Measurements from ENCODE around the gene TUBGCP6. TPM values are rescaled to one million over a fixed set of nuclear protein-coding genes. Genes with fewer than 3 reads are reported as not detected.

Gene TUBGCP6
- total RNA-seq, 4 donors from 2014 or later: 64.6 to 102 (median 80.3) TPM

DNA sequence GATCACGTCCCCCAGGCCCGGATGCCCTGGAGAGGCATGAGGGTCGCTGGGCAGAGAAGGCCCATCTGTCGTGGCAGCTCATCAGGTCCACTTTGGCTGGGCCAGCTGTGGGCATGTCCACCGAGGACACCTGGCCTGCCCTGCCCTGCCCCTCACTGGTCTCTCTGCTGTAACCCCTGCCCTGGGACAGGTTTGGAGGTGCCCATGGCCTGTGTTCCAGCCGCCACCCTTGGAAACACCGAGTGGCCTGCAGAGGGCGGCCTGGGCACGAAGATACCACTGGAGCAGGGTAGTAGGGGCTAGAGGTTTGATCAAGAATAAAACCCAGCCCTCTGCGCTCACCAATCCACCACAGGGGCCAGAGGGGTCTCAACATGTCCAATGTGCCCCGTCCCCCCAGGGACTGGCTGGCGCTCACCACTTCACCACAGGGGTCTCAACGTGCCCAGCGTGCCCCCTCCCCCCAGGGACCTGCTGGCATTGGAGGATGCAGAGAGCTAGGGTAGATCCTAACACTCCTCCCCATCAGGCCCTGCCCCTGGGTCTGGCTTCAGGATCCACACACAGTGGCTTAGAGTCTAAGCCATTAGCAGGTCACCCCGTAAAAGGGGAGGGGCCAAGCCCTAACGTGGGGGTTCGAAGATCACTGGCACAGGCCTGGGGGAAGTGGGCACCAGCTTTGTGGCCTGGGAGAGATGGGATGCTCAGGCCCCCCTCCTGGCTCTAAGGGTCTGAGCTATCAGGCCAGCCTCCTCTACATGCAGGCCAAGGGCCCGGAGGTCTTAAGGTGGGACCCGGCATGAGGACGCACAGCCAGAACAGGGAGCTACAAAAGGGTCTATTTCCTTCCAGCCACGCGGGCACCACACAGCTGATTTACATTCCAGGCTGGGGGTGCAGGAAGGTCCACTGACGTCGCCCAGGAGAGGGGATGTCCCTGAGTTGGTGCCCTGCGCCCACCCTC lies 7.5 kb upstream of the TUBGCP6 start:
- no peak overlapping the region for H3K4me3 ChIP-seq (replicated peaks in 1 of 3)

GRCh38 chr22:50251477-50252081 lies 6.8 kb upstream of the TUBGCP6 start:
- DNase-seq: no peak
- peak overlapping the region in 2 of 3 donors; percentile 2 to 84 for H3K4me3 ChIP-seq (replicated peaks in 1 of 3)
- H3K27ac ChIP-seq: peak overlapping the region in 1 of 3 donors; percentile 54
- peaks cover 9 to 23% of the 10 kb centered on the region in 2 donors for H3K4me1 ChIP-seq
- intact Hi-C loops (cut with DNase I): loop anchor here (5.0 to 10.0 kb wide), 3 partner anchors 76 to 353 kb away; partner anchors contain the start of genes DENND6B, MAPK8IP2 and PPP6R2
- TF ChIP-seq, protein P1, sequence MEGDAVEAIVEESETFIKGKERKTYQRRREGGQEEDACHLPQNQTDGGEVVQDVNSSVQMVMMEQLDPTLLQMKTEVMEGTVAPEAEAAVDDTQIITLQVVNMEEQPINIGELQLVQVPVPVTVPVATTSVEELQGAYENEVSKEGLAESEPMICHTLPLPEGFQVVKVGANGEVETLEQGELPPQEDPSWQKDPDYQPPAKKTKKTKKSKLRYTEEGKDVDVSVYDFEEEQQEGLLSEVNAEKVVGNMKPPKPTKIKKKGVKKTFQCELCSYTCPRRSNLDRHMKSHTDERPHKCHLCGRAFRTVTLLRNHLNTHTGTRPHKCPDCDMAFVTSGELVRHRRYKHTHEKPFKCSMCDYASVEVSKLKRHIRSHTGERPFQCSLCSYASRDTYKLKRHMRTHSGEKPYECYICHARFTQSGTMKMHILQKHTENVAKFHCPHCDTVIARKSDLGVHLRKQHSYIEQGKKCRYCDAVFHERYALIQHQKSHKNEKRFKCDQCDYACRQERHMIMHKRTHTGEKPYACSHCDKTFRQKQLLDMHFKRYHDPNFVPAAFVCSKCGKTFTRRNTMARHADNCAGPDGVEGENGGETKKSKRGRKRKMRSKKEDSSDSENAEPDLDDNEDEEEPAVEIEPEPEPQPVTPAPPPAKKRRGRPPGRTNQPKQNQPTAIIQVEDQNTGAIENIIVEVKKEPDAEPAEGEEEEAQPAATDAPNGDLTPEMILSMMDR (IDR thresholded peaks at IDR 0.05): no peak
- no peak for TF ChIP-seq POLR2A (IDR thresholded peaks at IDR 0.05)
- H3K9me3 ChIP-seq: no peaks in the 10 kb centered on the region
- no peaks in the 10 kb centered on the region for H3K36me3 ChIP-seq
- 13 to 37% methylated on average over 11 to 15 of the region's 36 CpGs for WGBS, 2 donors
- H3K27me3 ChIP-seq: no peaks in the 10 kb centered on the region

More for the DNA sequence above, 7.5 kb upstream of the TUBGCP6 start:
- H3K9me3 ChIP-seq: no peaks in the 10 kb centered on the region
- intact Hi-C loops (cut with DNase I): loop anchor here (5.0 to 10.0 kb wide), 3 partner anchors 75 to 352 kb away; partner anchors contain the start of genes DENND6B, MAPK8IP2 and PPP6R2
- H3K36me3 ChIP-seq: no peaks in the 10 kb centered on the region
- no peaks in the 10 kb centered on the region for H3K27me3 ChIP-seq
- no peak overlapping the region for H3K27ac ChIP-seq
- TF ChIP-seq POLR2A (IDR thresholded peaks at IDR 0.05): no peak
- TF ChIP-seq, protein P1 (IDR thresholded peaks at IDR 0.05): peak; percentile 17 to 75 (median 70)
- 52% methylated on average over 17 to 18 of the region's 25 CpGs for WGBS, 2 donors
- peak; percentile 79 to 83 for DNase-seq
- peaks cover 9 to 23% of the 10 kb centered on the region in 2 donors for H3K4me1 ChIP-seq

DNA sequence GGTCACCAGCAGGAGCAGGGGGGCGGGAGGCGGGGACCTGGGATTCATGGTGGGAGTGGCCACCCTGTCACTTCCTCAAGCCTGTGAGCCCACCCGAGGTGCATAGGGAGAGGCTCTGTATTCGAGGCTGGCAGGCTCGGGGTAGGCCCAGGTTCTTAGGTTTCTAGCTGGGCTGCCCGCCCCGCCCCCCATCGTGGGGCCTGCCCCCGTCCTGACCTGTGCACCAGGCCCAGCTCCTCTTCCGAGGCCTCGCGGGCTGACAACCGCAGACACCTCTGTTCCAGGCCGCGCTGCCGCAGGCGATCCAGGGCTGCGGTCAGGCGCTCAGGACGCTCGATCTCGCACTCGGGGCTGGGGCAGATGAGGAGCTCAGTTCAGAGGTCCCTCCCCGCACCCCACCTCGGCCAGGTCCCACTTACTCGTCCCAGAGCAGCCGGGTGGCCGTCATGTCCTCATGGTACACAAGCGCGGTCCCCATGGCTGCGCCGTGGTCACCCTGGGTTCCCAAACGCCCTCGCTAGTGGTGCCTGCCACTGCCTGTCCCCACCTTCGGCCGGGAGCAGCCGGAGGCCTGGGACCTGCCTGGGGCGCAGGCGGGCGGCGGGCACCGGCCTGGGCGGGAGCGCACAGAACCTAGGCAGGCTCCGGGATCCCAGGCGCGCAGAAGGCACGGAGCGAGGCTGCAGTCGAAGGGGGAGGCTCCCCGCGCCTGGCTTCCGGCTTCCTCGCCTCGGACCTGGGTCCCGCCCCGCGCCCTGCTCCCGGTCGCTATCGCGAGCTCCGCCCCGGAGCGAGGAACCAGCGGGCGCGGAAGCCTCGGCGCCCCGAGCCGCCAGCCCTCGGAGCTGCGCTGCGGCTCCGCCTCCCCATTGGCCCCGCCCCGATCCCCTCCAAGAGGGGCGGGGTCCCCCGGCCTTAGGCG lies 6.0 kb upstream of the TUBGCP6 start, which contains the start of gene HDAC10:
Gene HDAC10, minus strand, starts transcription at position 711 of the 922 bp plus-strand sequence. Its CDS starts 233 bp downstream, at position 478.
- 0 to 7% methylated on average over 3 to 6 of the region's 81 CpGs for WGBS, 2 donors
- H3K36me3 ChIP-seq: peaks cover 0 to 4% of the 10 kb centered on the region in 2 donors
- peaks cover 10 to 26% of the 10 kb centered on the region in 2 donors for H3K4me1 ChIP-seq
- peak; percentile 84 to 86 for DNase-seq
- intact Hi-C loops (cut with DNase I): loop anchor here (5.0 to 10.0 kb wide), 3 partner anchors 76 to 354 kb away; partner anchors contain the start of genes DENND6B, MAPK8IP2 and PPP6R2
- H3K9me3 ChIP-seq: no peaks in the 10 kb centered on the region
- H3K27me3 ChIP-seq: no peaks in the 10 kb centered on the region
- peak within 1 kb of the TSS; percentile 2 to 84 (median 69) for H3K4me3 ChIP-seq (replicated peaks in 1 of 3)
- H3K27ac ChIP-seq: peak within 1 kb of the TSS; percentile 21 to 54 (median 29)
- peak in 1 of 2 donors; percentile 44 for TF ChIP-seq POLR2A (IDR thresholded peaks at IDR 0.05)
- TF ChIP-seq, protein P1 (IDR thresholded peaks at IDR 0.05): no peak

DNA sequence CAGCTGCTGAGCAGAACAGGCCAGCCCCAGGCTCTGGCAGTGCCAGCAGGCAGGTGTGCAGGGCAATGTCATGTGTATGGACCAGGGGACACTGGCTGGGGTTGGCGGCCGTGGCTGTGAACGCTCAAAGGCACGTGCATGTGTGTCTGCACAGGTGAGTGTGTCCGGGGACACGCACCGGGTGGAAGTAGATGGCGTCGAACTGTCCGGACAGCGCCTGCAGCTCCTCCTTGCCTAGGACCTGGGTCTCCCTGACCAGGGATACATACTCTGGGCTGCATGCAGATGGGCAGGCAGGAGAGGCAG lies 5.4 kb upstream of the TUBGCP6 start:
- Histone ChIP-seq H3K4me1 (peaks cover 16 to 31% of the 10 kb centered on the region in 2 donors), H3K4me3 (replicated peaks in 1 of 3) (peak overlapping the region in 1 of 3 donors; percentile 84), H3K27ac (no peak overlapping the region), H3K27me3 (no peaks in the 10 kb centered on the region), H3K36me3 (peaks cover 0 to 4% of the 10 kb centered on the region in 2 donors), H3K9me3 (no peaks in the 10 kb centered on the region)
- DNase-seq: no peak
- no peak for TF ChIP-seq POLR2A (IDR thresholded peaks at IDR 0.05)
- TF ChIP-seq, protein P1 (IDR thresholded peaks at IDR 0.05): no peak
- intact Hi-C loops (cut with DNase I): loop anchor here (5.0 to 10.0 kb wide), 3 partner anchors 77 to 355 kb away; partner anchors contain the start of genes DENND6B, MAPK8IP2 and PPP6R2
- 81% methylated on average over 11 of the region's 11 CpGs; no CpG with 5 or more reads in 1 of the 2 donors for WGBS, 2 donors

Measured in thyroid gland (tissue), 4 donors.